DMS79 treated with DMSO at 0.1 percent for 48 hours (cell line): ENCODE data around the gene SYNPR.
A peak's percentile ranks its signal among the peaks of the same experiment; 100 is the strongest.

Experiments used
- DNase-seq: peaks from one replicate; lab custom pipeline; 2025; lab: John Stamatoyannopoulos, UW

SYNPR gene

GRCh38 chr3:63624941-63625560 lies 346.9 kb downstream of the SYNPR start:
- DNase-seq = peak; percentile 6

- no peak for DNase-seq
Observed at GRCh38 chr3:63631670-63632069, 353.6 kb downstream of the SYNPR start.

GRCh38 chr3:63635186-63635585 lies 357.1 kb downstream of the SYNPR start:
- DNase-seq = no peak

DNA sequence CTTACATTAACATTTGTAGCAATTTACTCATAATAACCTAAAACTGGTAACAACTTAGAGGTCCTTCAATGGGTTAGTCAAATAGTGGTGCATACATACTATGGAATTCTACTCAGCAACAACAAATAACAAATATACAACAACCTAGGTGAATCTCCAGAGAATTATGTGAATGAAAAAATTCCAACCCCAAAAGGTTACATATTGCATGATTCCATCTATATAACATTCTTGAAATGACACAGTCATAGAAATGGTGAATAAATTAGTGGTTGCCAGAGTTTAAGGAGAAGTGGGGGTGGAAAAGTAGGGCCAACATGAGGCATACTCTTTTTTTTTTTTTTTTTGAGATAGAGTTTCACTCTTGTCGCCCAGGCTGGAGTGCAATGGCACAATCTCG lies 361.7 kb downstream of the SYNPR start:
- DNase-seq = no peak

GRCh38 chr3:63642488-63642887 lies 364.4 kb downstream of the SYNPR start:
- DNase-seq = no peak

- DNase-seq = no peak
Observed at GRCh38 chr3:63644212-63644797, 366.2 kb downstream of the SYNPR start.

GRCh38 chr3:63644928-63645781 lies 367.0 kb downstream of the SYNPR start:
- DNase-seq = peak; percentile 12

DNA sequence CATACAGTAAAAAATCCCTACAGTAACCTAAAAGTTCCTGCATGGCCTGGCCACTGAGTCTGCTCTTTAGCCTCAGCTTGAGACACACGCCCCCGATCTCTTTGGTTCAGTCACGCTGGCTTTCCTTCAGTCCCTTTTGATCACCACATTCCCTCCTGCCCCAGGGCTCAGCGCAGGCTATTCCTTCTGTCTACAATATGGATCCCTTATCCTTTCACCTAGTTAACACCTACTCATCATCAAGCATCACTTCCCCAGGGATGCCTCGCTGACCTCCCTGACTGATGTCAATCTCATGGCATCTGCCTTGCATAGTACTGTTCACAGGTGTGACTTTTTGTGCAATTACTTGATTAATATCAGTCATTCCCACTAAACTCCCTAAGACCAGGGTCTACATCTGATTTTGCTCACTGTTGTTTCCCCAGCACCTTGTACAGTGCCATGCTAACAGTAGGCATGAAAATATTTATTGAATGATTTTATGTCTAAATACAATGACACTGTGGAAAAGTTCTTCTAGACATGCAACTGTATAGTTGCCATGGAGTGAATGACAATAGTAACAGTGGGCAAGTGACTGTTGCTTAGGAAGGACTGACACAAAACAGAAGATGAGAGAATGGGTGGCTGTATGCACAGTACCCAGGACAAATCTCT lies 374.1 kb downstream of the SYNPR start, which contains the start of gene SNTN:
Gene SNTN (plus strand): TSS at position 610 of the 660 bp plus-strand sequence. CDS start 13 bp downstream, at position 623.
- no peak for DNase-seq

DNA sequence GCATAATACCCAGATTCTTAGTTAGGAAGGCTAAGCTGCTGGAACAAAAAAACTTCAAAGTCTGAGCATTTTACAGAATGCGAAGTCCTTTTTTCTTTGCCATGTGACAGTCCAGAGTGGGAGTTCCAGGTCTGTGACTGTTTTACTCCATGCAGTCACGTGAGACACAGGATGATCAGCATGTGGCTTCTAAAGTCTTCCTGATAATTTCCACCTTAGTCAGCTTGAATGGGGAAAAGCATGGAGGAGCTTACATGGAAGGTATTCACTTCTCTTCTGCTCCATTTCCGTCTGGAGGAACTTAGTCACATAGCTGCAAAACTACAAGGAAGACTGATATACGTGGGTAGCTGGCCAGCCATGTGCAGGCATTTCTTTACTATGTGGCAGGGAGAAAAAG lies 376.1 kb downstream of the SYNPR start:
- DNase-seq = no peak

DNA sequence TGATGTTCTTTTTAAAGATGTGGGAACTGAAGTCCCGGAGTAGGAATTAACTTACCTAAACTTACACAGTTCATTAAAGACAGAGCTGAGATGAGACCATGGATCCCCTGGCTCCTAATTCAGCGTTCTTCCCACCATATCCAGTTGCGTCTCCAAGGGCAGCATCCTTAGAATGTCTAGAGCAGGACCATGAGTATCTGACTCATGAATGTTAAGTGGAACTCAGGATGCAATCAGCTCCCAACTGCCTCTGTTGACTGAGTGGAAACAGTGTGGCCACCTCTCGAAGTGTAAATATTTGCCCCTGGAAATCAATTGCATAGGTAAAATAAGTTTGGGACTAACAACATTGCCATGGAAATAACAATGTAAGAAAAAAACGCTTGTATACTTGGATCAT lies 376.8 kb downstream of the SYNPR start:
- no peak for DNase-seq

DNA sequence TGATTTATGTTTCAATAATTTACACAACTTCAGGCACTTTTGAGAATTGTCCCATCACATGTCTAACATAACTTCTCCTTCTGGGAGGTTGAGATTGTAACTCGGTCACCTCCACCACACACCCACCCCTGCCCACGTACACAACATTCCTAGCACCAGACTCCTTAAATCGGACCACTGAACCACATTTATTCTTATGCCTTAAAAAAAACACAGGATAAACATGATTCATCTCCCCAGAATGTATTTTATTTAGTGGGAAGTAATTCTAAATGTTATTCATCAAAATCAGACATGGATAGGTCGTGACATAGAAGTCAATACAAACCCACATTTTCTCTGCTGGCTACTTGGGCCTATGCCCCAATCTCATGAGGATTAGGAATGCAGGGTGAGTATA lies 377.4 kb downstream of the SYNPR start:
- DNase-seq = no peak

GRCh38 chr3:63656786-63657185 lies 378.7 kb downstream of the SYNPR start:
- no peak for DNase-seq

DNA sequence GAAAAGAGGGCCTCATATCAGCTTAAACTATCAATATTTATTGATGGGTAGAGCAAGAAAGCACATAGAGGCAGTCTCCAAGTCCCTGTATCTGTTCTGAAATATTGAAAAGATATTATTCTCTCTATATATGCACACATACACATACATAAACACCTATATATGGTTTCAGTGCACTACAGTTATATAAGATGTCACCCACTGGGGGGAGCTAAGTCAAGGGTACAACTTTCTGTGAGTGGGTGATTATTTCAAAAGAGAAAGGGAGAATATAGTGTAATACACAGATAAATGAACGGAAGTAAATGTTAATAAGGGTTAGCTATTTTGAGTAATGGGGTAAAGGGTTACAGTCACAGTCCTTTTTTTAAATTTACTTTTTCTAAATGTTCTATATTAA lies 383.1 kb downstream of the SYNPR start:
- DNase-seq = no peak

DNA sequence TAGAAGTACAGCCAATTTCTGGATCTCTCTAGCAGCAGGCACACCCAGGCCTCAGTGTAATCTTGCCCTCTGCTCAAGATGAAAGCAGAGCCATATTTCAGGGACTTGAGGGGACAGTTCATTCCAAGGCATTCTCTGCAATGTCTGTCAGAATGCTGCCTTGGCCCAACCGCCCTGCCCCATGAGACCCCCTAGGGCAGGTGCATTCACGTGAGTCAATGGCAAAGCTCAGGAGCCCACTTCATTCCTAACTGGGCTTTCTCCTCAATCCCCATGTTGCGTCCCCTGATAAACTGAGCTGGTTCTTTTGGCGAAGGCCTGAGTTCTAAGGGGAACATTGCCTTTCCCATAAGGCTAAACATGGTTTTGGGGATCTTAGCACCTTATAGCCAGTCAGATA lies 383.9 kb downstream of the SYNPR start:
- no peak for DNase-seq

GRCh38 chr3:63662500-63662899 lies 384.4 kb downstream of the SYNPR start:
- no peak for DNase-seq
